Panc1 (cell line): ENCODE measurements around the gene BTBD2. TPM values are rescaled to one million over a fixed set of nuclear protein-coding genes. Genes with fewer than 3 reads are reported as not detected.

Experiments used
- ATAC-seq: fragments of 200-7000 bp; cut with Tn5 transposase; 2 replicates; pipeline ENCODE4 v1.9.1; 2020; ENCODE audit warnings: mild to moderate bottlenecking, moderate library complexity
- BruUV-seq: library from RNA; stranded (reverse); fragments of 400-500 nt; replicated peaks from 2 replicates; lab custom pipeline; 2021; lab: Mats Ljungman, UMichigan
- CTCF ChIA-PET: fragments of 300-600 bp; sonication (Branson Sonifier 250); formaldehyde crosslinking; loops from one replicate; lab custom pipeline; 2022; ENCODE audit warnings: antibody characterized with exemption; lab: Charles Lee
- POLR2A ChIA-PET: fragments of 300-600 bp; sonication (Branson Sonifier 250); formaldehyde crosslinking; loops from one replicate; lab custom pipeline; 2022; ENCODE audit warnings: antibody characterized with exemption; lab: Charles Lee
- DNase-seq: peaks from one replicate; pipeline ENCODE4 v3.0.0-alpha.2; 2010; ENCODE audit warnings: low read depth, low spot score
- H3K27ac ChIP-seq: 2 replicates; pipeline ENCODE4 v1.5.1; 2011; ENCODE audit warnings: mild to moderate bottlenecking, low read length, inconsistent platforms
- H3K27me3 ChIP-seq: fragments of 200-500 bp; sonication (Bioruptor generic); 2 replicates; pipeline ENCODE4 v1.6.0; 2014; ENCODE audit warnings: low read length, inconsistent platforms; ENCODE audit not compliant: control insufficient read depth, insufficient read depth
- H3K36me3 ChIP-seq: fragments of 200-500 bp; sonication (Bioruptor generic); 2 replicates; pipeline ENCODE4 v1.5.1; 2014; ENCODE audit warnings: inconsistent platforms, mild to moderate bottlenecking, low read length, moderate library complexity; ENCODE audit not compliant: control insufficient read depth, insufficient read depth
- H3K4me1 ChIP-seq: 2 replicates; pipeline ENCODE4 v1.5.1; 2011; ENCODE audit warnings: inconsistent platforms, mild to moderate bottlenecking, low read length, moderate library complexity; ENCODE audit not compliant: control insufficient read depth, insufficient read depth
- H3K4me3 ChIP-seq, 2 experiments: 2 replicates each; pipeline ENCODE4 v1.5.1; 2011 to 2012; ENCODE audit warnings: low read depth in 2 of 2, low read length in 2 of 2, mild to moderate bottlenecking in 2 of 2, inconsistent platforms in 1 of 2, moderate library complexity in 1 of 2
- H3K9me3 ChIP-seq: fragments of 200-500 bp; sonication (Bioruptor generic); 2 replicates; pipeline ENCODE4 v1.5.1; 2014; ENCODE audit warnings: low read depth, mild to moderate bottlenecking, inconsistent platforms, low read length, moderate library complexity; ENCODE audit not compliant: control insufficient read depth, insufficient read depth
- CTCF ChIP-seq: fragments of 450-650 bp; IDR thresholded peaks from 2 replicates; pipeline ENCODE4 v1.5.1; 2017; ENCODE audit warnings: mild to moderate bottlenecking
- POLR2AphosphoS5 ChIP-seq: IDR thresholded peaks from 2 replicates; pipeline ENCODE4 v1.6.1; 2012; ENCODE audit warnings: mild to moderate bottlenecking, low read depth, low read length, moderate library complexity
- REST ChIP-seq, 2 experiments: IDR thresholded peaks; 2 replicates each; pipeline ENCODE4 v1.6.1; 2011 to 2012; ENCODE audit warnings: low read depth in 2 of 2, control low read depth in 1 of 2, low read length in 1 of 2, mild to moderate bottlenecking in 1 of 2, moderate library complexity in 1 of 2; ENCODE audit not compliant: insufficient read depth in 1 of 2
- SIN3A ChIP-seq: IDR thresholded peaks from 2 replicates; pipeline ENCODE4 v1.6.1; 2012; ENCODE audit warnings: low read depth, mild to moderate bottlenecking, low read length, moderate library complexity, borderline replicate concordance; ENCODE audit not compliant: insufficient read depth
- TCF7L2 ChIP-seq: IDR thresholded peaks from 2 replicates; pipeline ENCODE4 v1.6.1; 2011; ENCODE audit warnings: mild to moderate bottlenecking, low read depth, low read length, inconsistent platforms
- in situ Hi-C: cut with HindIII; loops from 2 replicates; pipeline ENCODE4 v1.10.0; 2016; ENCODE audit warnings: low sequenced_read_pairs, low pct_unique_long_range_greater_than_20kb
- intact Hi-C: fragments of 100-400 bp; cut with micrococcal nuclease; formaldehyde crosslinking; loops from one replicate; pipeline ENCODE4 v1.10.0; 2022; ENCODE audit not compliant: unreplicated experiment
- total RNA-seq: library from RNA; stranded (reverse); gene quantifications from one replicate; pipeline ENCODE4 v1.2.1, GENCODE V29; 2021; ENCODE audit not compliant: unreplicated experiment

The BTBD2 gene
- total RNA-seq, 1 experiment from 2014 or later = 59.6 TPM

GRCh38 chr19:2039089-2039958, 23.8 kb upstream of the BTBD2 start:
- no peak for ATAC-seq
- POLR2A ChIA-PET = interaction anchor here (0.6 kb wide), 1 partner anchor 344 kb away, joined by 4 read pairs; no protein-coding TSS in a partner anchor

More at GRCh38 chr19:2039089-2039958, 23.8 kb upstream of the BTBD2 start:
- Histone ChIP-seq H3K27ac (no peak overlapping the region), H3K4me3 (no peak overlapping the region), H3K9me3 (no peaks in the 10 kb centered on the region), H3K27me3 (no peaks in the 10 kb centered on the region), H3K4me1 (peaks cover 28% of the 10 kb centered on the region), H3K36me3 (no peaks in the 10 kb centered on the region; the same call in 1 of the 2 replicates)
- intact Hi-C loops (no loop called here), in situ Hi-C loops (no loop called here)
- no peak for DNase-seq
- BruUV-seq = no TSS peak
- CTCF ChIA-PET = no interaction called here
- TF ChIP-seq TCF7L2 (no peak), CTCF (no peak), REST (IDR thresholded peaks at IDR 0.05; ENCODE audit: insufficient read depth in 1 of 2, low read depth in 2 of 2, low read length in 1 of 2) (no peak), SIN3A (no peak), POLR2AphosphoS5 (0 out of 2 replicates have a peak, but pooled peaks have one; percentile 15)
